ENCODE results near the gene EYS. TPM values are rescaled to one million over a fixed set of nuclear protein-coding genes. Genes with fewer than 3 reads are reported as not detected.

Gene EYS
- total RNA-seq, 1 experiment from 2014 or later = not detected

- DNase-seq = no peak
- Histone ChIP-seq H3K23ac (ENCODE audit: insufficient read length, low read depth, low read length) (no peak overlapping the region), H3K79me1 (ENCODE audit: insufficient read depth, low read depth, low read length, poor library complexity, severe bottlenecking) (no peaks in the 10 kb centered on the region), H3K27ac (ENCODE audit: insufficient read length, low read depth, low read length) (no peak overlapping the region), H3K4me1 (ENCODE audit: insufficient read depth, low read length) (no peaks in the 10 kb centered on the region), H3K14ac (ENCODE audit: insufficient read depth, low read length) (no peak overlapping the region), H3K56ac (ENCODE audit: insufficient read length, low read depth, low read length) (no peak overlapping the region), H3K4ac (ENCODE audit: low read depth, low read length) (no peak overlapping the region), H3K23me2 (ENCODE audit: insufficient read length, low read depth, low read length, poor library complexity, severe bottlenecking) (no peaks in the 10 kb centered on the region), H2AK5ac (ENCODE audit: insufficient read length, low read length) (no peak overlapping the region), H3K27me3 (ENCODE audit: insufficient read depth, low read length) (no peaks in the 10 kb centered on the region), H4K5ac (ENCODE audit: insufficient read length, low read depth, low read length) (no peak overlapping the region), H4K20me1 (ENCODE audit: control insufficient read depth, insufficient read depth, insufficient read length) (no peaks in the 10 kb centered on the region), H3K18ac (ENCODE audit: insufficient read length, low read depth, low read length) (no peak overlapping the region), H2BK12ac (ENCODE audit: insufficient read length, low read depth, low read length) (no peak overlapping the region), H2AFZ (ENCODE audit: low read length) (no peak overlapping the region), H3T11ph (ENCODE audit: low read length) (no peak overlapping the region), H3K9ac (ENCODE audit: extremely low read depth, insufficient read length, low read length) (no peak overlapping the region), H3K4me2 (ENCODE audit: insufficient read depth, insufficient read length, low read length) (no peak overlapping the region), H3K79me2 (ENCODE audit: insufficient read depth, low read length) (no peaks in the 10 kb centered on the region), H4K91ac (ENCODE audit: insufficient read length, low read depth, low read length) (no peak overlapping the region), H4K8ac (replicated peaks; ENCODE audit: insufficient read length, low read depth, low read length) (no peak overlapping the region), H2BK5ac (ENCODE audit: insufficient read length, low read length) (no peak overlapping the region), H2BK15ac (ENCODE audit: low read depth, low read length) (no peak overlapping the region), H2BK20ac (ENCODE audit: low read depth, low read length, poor library complexity, severe bottlenecking) (no peak overlapping the region), H3K9me3 (ENCODE audit: control insufficient read depth, low read depth, low read length) (no peaks in the 10 kb centered on the region), H2BK120ac (ENCODE audit: low read depth, low read length, poor library complexity, severe bottlenecking) (no peak overlapping the region)
- Mint-ChIP-seq H3K9me3 (peaks cover 7 to 11% of the 10 kb centered on the region in 2 experiments; a peak in 3 of 5 replicates), H3K4me3 (no peak overlapping the region), H3K27me3 (ENCODE audit: low read depth) (no peaks in the 10 kb centered on the region; the same call in 1 of the 2 replicates), H3K27ac (no peak overlapping the region), H3K36me3 (ENCODE audit: insufficient read depth in 1 of 3, low read depth in 3 of 3) (peaks cover 2 to 8% (median 3%) of the 10 kb centered on the region in 3 experiments; a peak in 4 of 7 replicates), H3K4me1 (no peaks in the 10 kb centered on the region)
- no peak for TF ChIP-seq CTCF (conservative IDR thresholded peaks at IDR 0.05)
- no CpG with 5 or more reads among the region's 4 CpGs for WGBS (ENCODE audit: extremely low coverage, insufficient read length, low lambda C conversion rate)
Observed at GRCh38 chr6:64848467-64848866, 858.6 kb downstream of the EYS start.
